ENCODE data around the gene RETN. TPM values are rescaled to one million over a fixed set of nuclear protein-coding genes. Genes with fewer than 3 reads are reported as not detected.

The RETN gene
- total and polyA plus RNA-seq, 10 donors: 5.4 to 60.6 (median 17.4) TPM

- intact Hi-C loops (cut with DNase I; ENCODE audit: low total_unique reads): no loop called here
- Histone ChIP-seq H3K4me3 (peak within 1 kb of the TSS; percentile 85 to 100 (median 94)), H3K9me3 (no peaks in the 10 kb centered on the region), H3K27me3 (replicated peaks in 1 of 7) (no peaks in the 10 kb centered on the region), H3K36me3 (peaks cover 0 to 56% (median 36%) of the 10 kb centered on the region in 6 donors), H3K4me1 (peaks cover 23 to 57% (median 40%) of the 10 kb centered on the region in 6 donors), H3K27ac (peak within 1 kb of the TSS; percentile 78 to 94 (median 90))
- TF ChIP-seq CTCF (IDR thresholded peaks at IDR 0.05 in 8 of 11, conservative IDR thresholded peaks at IDR 0.05 in 3 of 11) (peak in 1 of 11 experiments; percentile 14), POLR2A (IDR thresholded peaks at IDR 0.05) (no peak), POLR2AphosphoS5 (IDR thresholded peaks at IDR 0.05) (peak; percentile 89 to 95 (median 91))
- peak; percentile 95 for DNase-seq
- WGBS, 5 donors: 0 to 1% (median 0%) methylated on average over 24 to 40 of the region's 40 CpGs
Measured at GRCh38 chr19:7629347-7630054, 39.3 kb upstream of the RETN start, which contains the start of the genes PET100 and XAB2. Gene PET100, plus strand, starts transcription at chr19:7629793. Its CDS starts 41 bp downstream, at chr19:7629834. Gene XAB2, minus strand, starts transcription at chr19:7629545. Its CDS starts 18 bp downstream, at chr19:7629527.

- intact Hi-C loops (cut with DNase I; ENCODE audit: low total_unique reads): no loop called here
- Histone ChIP-seq H3K4me1 (peaks cover 26 to 67% (median 49%) of the 10 kb centered on the region in 6 donors), H3K9me3 (no peaks in the 10 kb centered on the region), H3K4me3 (no peak overlapping the region), H3K27ac (no peak overlapping the region), H3K36me3 (peaks cover 0 to 35% (median 16%) of the 10 kb centered on the region in 6 donors), H3K27me3 (replicated peaks in 1 of 7) (peaks cover 0 to 4% (median 0%) of the 10 kb centered on the region in 7 donors)
- DNase-seq: no peak
- WGBS, 5 donors: 88 to 94% (median 93%) methylated on average over 11 to 12 of the region's 12 CpGs
- TF ChIP-seq CTCF (IDR thresholded peaks at IDR 0.05 in 8 of 11, conservative IDR thresholded peaks at IDR 0.05 in 3 of 11) (no peak), POLR2A (IDR thresholded peaks at IDR 0.05) (no peak), POLR2AphosphoS5 (IDR thresholded peaks at IDR 0.05) (no peak)
Measured at GRCh38 chr19:7631577-7631976, 37.3 kb upstream of the RETN start.

- Histone ChIP-seq H3K4me1 (peaks cover 27 to 66% (median 51%) of the 10 kb centered on the region in 6 donors), H3K36me3 (peaks cover 0 to 25% (median 12%) of the 10 kb centered on the region in 6 donors), H3K9me3 (no peaks in the 10 kb centered on the region), H3K4me3 (no peak overlapping the region), H3K27me3 (replicated peaks in 1 of 7) (peaks cover 0 to 14% (median 0%) of the 10 kb centered on the region in 7 donors), H3K27ac (no peak overlapping the region)
- intact Hi-C loops (cut with DNase I; ENCODE audit: low total_unique reads): no loop called here
- no peak for DNase-seq
- 92 to 96% (median 93%) methylated on average over 18 to 40 of the region's 40 CpGs for WGBS, 5 donors
- no peak for TF ChIP-seq POLR2A (IDR thresholded peaks at IDR 0.05)
- peak in 1 of 3 donors; percentile 43 for TF ChIP-seq POLR2AphosphoS5 (IDR thresholded peaks at IDR 0.05)
- no peak for TF ChIP-seq CTCF (IDR thresholded peaks at IDR 0.05 in 8 of 11, conservative IDR thresholded peaks at IDR 0.05 in 3 of 11)
Measured at GRCh38 chr19:7632340-7633203, 36.3 kb upstream of the RETN start.

Data from spleen (tissue), 11 donors.